A549 (cell line): ENCODE data around the gene TCF3.
"Not testable (repeated sequence)": the region's sequence is repeated elsewhere in the genome, so short reads cannot be mapped to it uniquely, and the experiment has no call there.

Experiments used
- CTCF ChIP-seq: fragments of >200 bp; sonication (Bioruptor Twin); formaldehyde crosslinking; IDR thresholded peaks from 3 replicates; pipeline ENCODE4 v1.5.1; 2016
- EP300 ChIP-seq, 2 experiments: fragments of >200 bp; sonication (Bioruptor Twin); formaldehyde crosslinking; IDR thresholded peaks; 2 replicates in 1 of 2; 3 replicates in 1 of 2; pipeline ENCODE4 v1.6.1; 2016 to 2017
- ESRRA ChIP-seq: fragments of 150-350 bp; IDR thresholded peaks from 2 replicates; pipeline ENCODE4 v1.6.1; 2014; ENCODE audit warnings: mild to moderate bottlenecking, low read length, borderline replicate concordance
- HOXA7 ChIP-seq: fragments of 250-450 bp; sonication (Bioruptor Pico); IDR thresholded peaks from 2 replicates; pipeline ENCODE4 v1.5.0; 2020; ENCODE audit warnings: mild to moderate bottlenecking, moderate library complexity
- MAX ChIP-seq: IDR thresholded peaks from 2 replicates; pipeline ENCODE4 v1.6.1; 2012
- POLR2A ChIP-seq: IDR thresholded peaks from 2 replicates; pipeline ENCODE4 v1.6.1; 2012; ENCODE audit warnings: mild to moderate bottlenecking, low read length
- RAD21 ChIP-seq, 2 experiments: fragments of >200 bp in 1 of 2; sonication (Bioruptor Twin) in 1 of 2; formaldehyde crosslinking in 1 of 2; IDR thresholded peaks in 1 of 2; conservative IDR thresholded peaks in 1 of 2; 2 replicates in 1 of 2; 3 replicates in 1 of 2; pipeline ENCODE4 v1.6.1; 2012 to 2018; ENCODE audit warnings: inconsistent platforms in 1 of 2
- ZFP36 ChIP-seq: fragments of 450-650 bp; IDR thresholded peaks from 2 replicates; pipeline ENCODE4 v1.6.1; 2014; ENCODE audit warnings: borderline replicate concordance; ENCODE audit not compliant: partially characterized antibody

- not testable (repeated sequence) for TF ChIP-seq CTCF; ESRRA; EP300 (IDR thresholded peaks at IDR 0.05); MAX; POLR2A; ZFP36; HOXA7 (CRISPR knock-in tag); RAD21 (conservative IDR thresholded peaks at IDR 0.05 in 1 of 2, IDR thresholded peaks at IDR 0.05 in 1 of 2)
Observed at GRCh38 chr19:1640893-1641448, 11.4 kb downstream of the TCF3 start.
